Ovary (tissue), 9 donors: ENCODE measurements around the gene MC1R. TPM values are rescaled to one million over a fixed set of nuclear protein-coding genes. Genes with fewer than 3 reads are reported as not detected.

ENCODE experiments used
- DNase-seq, 5 donors: peaks; one replicate each; pipeline ENCODE4 v3.0.0-alpha.2; 2019 to 2020
- H3K27ac ChIP-seq, 2 donors: fragments of 200-600 bp; one replicate each; pipeline versions ENCODE4 v1.5.1 to v1.8.0; 2019 to 2022
- H3K27me3 ChIP-seq: fragments of 200-600 bp; one replicate; pipeline ENCODE4 v1.8.0; 2022
- H3K36me3 ChIP-seq: fragments of 200-600 bp; sonication (generic); one replicate; pipeline ENCODE4 v1.5.1; 2019
- H3K4me1 ChIP-seq: one replicate; pipeline ENCODE4 v1.8.1; 2013; ENCODE audit warnings: mild to moderate bottlenecking, moderate library complexity; ENCODE audit not compliant: insufficient read depth
- H3K4me3 ChIP-seq: fragments of 200-600 bp; sonication (generic); one replicate; pipeline ENCODE4 v1.5.1; 2017
- H3K9me3 ChIP-seq, 2 donors: fragments of 200-600 bp in 1 of 2; sonication (generic) in 1 of 2; one replicate each; pipeline versions ENCODE4 v1.5.1 to v1.8.1; 2013 to 2019; ENCODE audit warnings: mild to moderate bottlenecking in 1 of 2, moderate library complexity in 1 of 2
- EP300 ChIP-seq: sonication (generic); formaldehyde crosslinking; IDR thresholded peaks from one replicate; pipeline ENCODE4 v1.6.1; 2017; ENCODE audit warnings: antibody characterized with exemption
- POLR2A ChIP-seq: fragments of 450-650 bp; IDR thresholded peaks from one replicate; pipeline ENCODE4 v1.6.1; 2017; ENCODE audit warnings: antibody characterized with exemption, mild to moderate bottlenecking, moderate library complexity
- WGBS, 3 donors: extraction: QIAGEN DNeasy Blood & Tissue Kit in 1 of 3; methylation state at CpG; one replicate each; pipeline versions ENCODE4 v1.1.5 to v1.1.7; 2013 to 2017; 5-methylcytosine and 5-hydroxymethylcytosine counted together
- intact Hi-C, 4 donors: fragments of 100-400 bp; cut with DNase I; formaldehyde crosslinking; loops; one replicate each; pipeline versions ENCODE4 v1.11.0 to v1.15.1; 2022 to 2023
- polyA plus RNA-seq, 2 donors: library from polyadenylated mRNA; stranded (reverse); fragments of 200-250 nt in 1 of 2; fragments of 350-450 nt in 1 of 2; fragmentation: Illumina TruSeq in 1 of 2; extraction: RNeasy Lipid Tissue Mini Kit (QIAGEN cat#74804) in 1 of 2; gene quantifications; one replicate each; pipeline ENCODE4 v1.2.3, GENCODE V29; 2013 to 2014
- total RNA-seq, 7 donors: library from RNA; depleted of rRNA in 2 of 7; stranded (reverse); fragments of >200 nt in 2 of 7; fragmentation: NEBNext Ultra II Directional in 3 of 7; extraction: Animal tissue kit (Norgen Biotek cat#: 25700) in 3 of 7; gene quantifications; one replicate each; pipeline versions ENCODE4 v1.1.0 to v1.2.4, GENCODE V29; 2016 to 2023
- TF ChIP-seq, protein P1 (sequence below), 3 donors: fragments of 450-650 bp in 2 of 3; fragments of 200-600 bp in 1 of 3; IDR thresholded peaks; one replicate each; pipeline versions ENCODE4 v1.5.1 to v1.8.0; 2016 to 2022; ENCODE audit warnings: antibody characterized with exemption in 3 of 3, mild to moderate bottlenecking in 1 of 3
- donor health status: DM: no; HTN: no; CAD: no; lungs with moderate emphysema.
- donor health status: DM: no; HTN: no; CAD: no.
- donor health status: Bipolar disorder and iron deficiency.
- donor health status: DM: yes; HTN: yes; CAD: no.
- donor health status: DM: no; HTN: no; CAD: no.
- donor health status: DM: yes; HTN: yes; CAD: no.

MC1R gene
- total and polyA plus RNA-seq, 9 donors, result 0.42 to 8.5 (median 4.6) TPM

DNA sequence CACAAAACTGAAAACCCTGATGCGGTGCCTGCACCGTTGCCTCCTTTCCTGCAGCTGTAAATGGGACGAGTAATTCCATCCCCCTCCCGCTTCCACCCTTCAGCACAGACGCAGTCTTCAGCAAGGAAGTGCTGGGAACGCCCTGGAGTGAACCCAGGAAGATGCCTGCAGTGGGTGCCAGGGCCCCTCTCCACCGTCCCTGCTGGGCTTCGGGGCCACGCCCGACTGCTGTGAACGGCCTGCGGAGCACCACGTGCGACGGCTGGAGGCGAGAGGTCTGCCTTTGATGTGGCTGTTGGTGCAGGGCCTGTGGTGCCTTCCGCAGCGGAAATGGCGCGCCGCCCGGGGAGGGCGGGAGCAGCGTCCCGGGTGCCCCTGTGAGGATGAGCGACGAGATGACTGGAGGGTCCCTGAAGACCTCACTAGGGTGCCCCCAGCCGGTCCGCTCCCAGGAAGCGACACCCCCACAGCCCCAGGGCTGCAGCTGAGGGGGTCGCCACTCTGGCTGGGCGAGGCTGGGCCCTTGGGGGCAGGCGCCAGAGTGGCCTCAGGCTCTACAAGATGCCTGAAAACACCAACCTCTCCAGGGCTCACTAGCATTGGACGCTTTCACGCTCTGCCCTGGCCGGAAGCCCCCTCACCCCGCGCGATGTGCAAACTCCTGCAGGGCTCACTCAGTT lies 749 bp upstream of the MC1R start:
- H3K9me3 ChIP-seq, result no peaks in the 10 kb centered on the region
- no peaks in the 10 kb centered on the region for H3K27me3 ChIP-seq
- H3K27ac ChIP-seq, result no peak overlapping the region
- peak overlapping the region; percentile 19 for H3K4me3 ChIP-seq
- 0 to 1% (median 0%) methylated on average over 39 of the region's 39 CpGs for WGBS, 3 donors
- peak; percentile 68 to 83 (median 72) for DNase-seq
- H3K4me1 ChIP-seq, result peaks cover 8% of the 10 kb centered on the region
- TF ChIP-seq EP300 (no peak), POLR2A (no peak)
- TF ChIP-seq, protein P1, sequence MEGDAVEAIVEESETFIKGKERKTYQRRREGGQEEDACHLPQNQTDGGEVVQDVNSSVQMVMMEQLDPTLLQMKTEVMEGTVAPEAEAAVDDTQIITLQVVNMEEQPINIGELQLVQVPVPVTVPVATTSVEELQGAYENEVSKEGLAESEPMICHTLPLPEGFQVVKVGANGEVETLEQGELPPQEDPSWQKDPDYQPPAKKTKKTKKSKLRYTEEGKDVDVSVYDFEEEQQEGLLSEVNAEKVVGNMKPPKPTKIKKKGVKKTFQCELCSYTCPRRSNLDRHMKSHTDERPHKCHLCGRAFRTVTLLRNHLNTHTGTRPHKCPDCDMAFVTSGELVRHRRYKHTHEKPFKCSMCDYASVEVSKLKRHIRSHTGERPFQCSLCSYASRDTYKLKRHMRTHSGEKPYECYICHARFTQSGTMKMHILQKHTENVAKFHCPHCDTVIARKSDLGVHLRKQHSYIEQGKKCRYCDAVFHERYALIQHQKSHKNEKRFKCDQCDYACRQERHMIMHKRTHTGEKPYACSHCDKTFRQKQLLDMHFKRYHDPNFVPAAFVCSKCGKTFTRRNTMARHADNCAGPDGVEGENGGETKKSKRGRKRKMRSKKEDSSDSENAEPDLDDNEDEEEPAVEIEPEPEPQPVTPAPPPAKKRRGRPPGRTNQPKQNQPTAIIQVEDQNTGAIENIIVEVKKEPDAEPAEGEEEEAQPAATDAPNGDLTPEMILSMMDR (IDR thresholded peaks at IDR 0.05), result no peak
- H3K36me3 ChIP-seq, result no peaks in the 10 kb centered on the region
- intact Hi-C loops, result no loop called here

DNA sequence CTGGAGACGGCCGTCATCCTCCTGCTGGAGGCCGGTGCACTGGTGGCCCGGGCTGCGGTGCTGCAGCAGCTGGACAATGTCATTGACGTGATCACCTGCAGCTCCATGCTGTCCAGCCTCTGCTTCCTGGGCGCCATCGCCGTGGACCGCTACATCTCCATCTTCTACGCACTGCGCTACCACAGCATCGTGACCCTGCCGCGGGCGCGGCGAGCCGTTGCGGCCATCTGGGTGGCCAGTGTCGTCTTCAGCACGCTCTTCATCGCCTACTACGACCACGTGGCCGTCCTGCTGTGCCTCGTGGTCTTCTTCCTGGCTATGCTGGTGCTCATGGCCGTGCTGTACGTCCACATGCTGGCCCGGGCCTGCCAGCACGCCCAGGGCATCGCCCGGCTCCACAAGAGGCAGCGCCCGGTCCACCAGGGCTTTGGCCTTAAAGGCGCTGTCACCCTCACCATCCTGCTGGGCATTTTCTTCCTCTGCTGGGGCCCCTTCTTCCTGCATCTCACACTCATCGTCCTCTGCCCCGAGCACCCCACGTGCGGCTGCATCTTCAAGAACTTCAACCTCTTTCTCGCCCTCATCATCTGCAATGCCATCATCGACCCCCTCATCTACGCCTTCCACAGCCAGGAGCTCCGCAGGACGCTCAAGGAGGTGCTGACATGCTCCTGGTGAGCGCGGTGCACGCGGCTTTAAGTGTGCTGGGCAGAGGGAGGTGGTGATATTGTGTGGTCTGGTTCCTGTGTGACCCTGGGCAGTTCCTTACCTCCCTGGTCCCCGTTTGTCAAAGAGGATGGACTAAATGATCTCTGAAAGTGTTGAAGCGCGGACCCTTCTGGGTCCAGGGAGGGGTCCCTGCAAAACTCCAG lies 1.1 kb downstream of the MC1R start:
- intact Hi-C loops, result no loop called here
- peaks cover 4% of the 10 kb centered on the region for H3K27me3 ChIP-seq
- no peak overlapping the region for H3K27ac ChIP-seq
- H3K9me3 ChIP-seq, result no peaks in the 10 kb centered on the region
- no peak for DNase-seq
- H3K4me1 ChIP-seq, result peaks cover 12% of the 10 kb centered on the region
- WGBS, 3 donors, result 88 to 91% (median 90%) methylated on average over 52 of the region's 52 CpGs
- H3K36me3 ChIP-seq, result no peaks in the 10 kb centered on the region
- no peak overlapping the region for H3K4me3 ChIP-seq
- TF ChIP-seq EP300, result no peak
- TF ChIP-seq, protein P1 (IDR thresholded peaks at IDR 0.05), result no peak
- no peak for TF ChIP-seq POLR2A

DNA sequence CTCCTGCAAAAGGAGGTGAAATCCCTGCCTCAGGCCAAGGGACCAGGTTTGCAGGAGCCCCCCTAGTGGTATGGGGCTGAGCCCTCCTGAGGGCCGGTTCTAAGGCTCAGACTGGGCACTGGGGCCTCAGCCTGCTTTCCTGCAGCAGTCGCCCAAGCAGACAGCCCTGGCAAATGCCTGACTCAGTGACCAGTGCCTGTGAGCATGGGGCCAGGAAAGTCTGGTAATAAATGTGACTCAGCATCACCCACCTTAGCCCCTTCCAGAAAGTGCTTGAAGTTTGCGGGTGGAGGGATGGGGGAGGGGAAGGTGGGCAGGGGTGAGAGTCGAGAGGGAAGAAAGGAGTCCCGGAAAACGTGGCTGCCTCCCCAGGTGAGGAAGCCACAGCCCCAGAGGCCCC lies 2.1 kb downstream of the MC1R start:
- 49 to 56% (median 51%) methylated on average over 6 of the region's 6 CpGs for WGBS, 3 donors
- Histone ChIP-seq H3K9me3 (no peaks in the 10 kb centered on the region), H3K4me3 (no peak overlapping the region), H3K27me3 (peaks cover 4% of the 10 kb centered on the region), H3K27ac (no peak overlapping the region), H3K4me1 (peaks cover 12% of the 10 kb centered on the region), H3K36me3 (no peaks in the 10 kb centered on the region)
- no peak for DNase-seq
- TF ChIP-seq, protein P1 (IDR thresholded peaks at IDR 0.05), result no peak
- TF ChIP-seq POLR2A, result no peak
- no peak for TF ChIP-seq EP300
- intact Hi-C loops, result no loop called here

DNA sequence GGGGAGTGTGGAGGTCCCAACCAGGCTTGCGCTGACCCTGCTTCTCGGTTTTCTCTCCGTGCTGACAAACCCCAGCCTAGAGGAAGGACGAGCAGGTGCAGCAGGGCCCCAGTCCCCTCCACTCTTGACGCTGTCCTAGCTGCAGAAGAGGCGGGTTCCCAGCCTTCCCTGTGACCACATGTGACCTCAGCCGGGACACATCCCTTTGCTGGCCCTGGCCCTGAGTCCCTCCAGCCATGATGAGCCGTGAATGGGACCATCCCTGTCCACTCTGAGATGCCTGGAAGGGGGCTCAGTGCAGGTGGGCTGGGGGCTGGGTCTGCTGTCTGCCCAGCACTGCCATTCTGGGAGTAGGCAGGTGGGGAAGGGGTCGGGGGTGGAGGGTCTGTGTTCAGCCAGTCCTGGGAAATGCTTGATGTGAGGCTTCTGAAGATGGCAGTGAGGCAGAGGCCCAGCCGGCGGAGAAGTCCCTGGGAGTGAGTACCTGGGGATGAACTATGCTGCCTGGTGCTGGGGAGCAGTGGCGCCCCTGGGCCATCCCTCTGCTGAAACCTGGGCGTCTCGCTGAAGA lies 2.6 kb downstream of the MC1R start:
- Histone ChIP-seq H3K9me3 (no peaks in the 10 kb centered on the region), H3K4me1 (peaks cover 12% of the 10 kb centered on the region), H3K4me3 (no peak overlapping the region), H3K27ac (no peak overlapping the region), H3K36me3 (no peaks in the 10 kb centered on the region), H3K27me3 (peaks cover 4% of the 10 kb centered on the region)
- TF ChIP-seq EP300, result no peak
- TF ChIP-seq, protein P1 (IDR thresholded peaks at IDR 0.05), result no peak
- no peak for TF ChIP-seq POLR2A
- intact Hi-C loops, result no loop called here
- DNase-seq, result peak in 1 of 5 donors; percentile 43
- 49 to 54% (median 53%) methylated on average over 14 of the region's 14 CpGs for WGBS, 3 donors
